ENCODE measurements around the gene NTN5. TPM values are rescaled to one million over a fixed set of nuclear protein-coding genes. Genes with fewer than 3 reads are reported as not detected.
A peak's percentile ranks its signal among the peaks of the same experiment; 100 is the strongest.

The NTN5 gene
- total and polyA plus RNA-seq, 8 donors = 0.12 to 1.8 (median 0.25) TPM; not detected in 1

- WGBS, 2 donors = 59 to 66% methylated on average over 33 of the region's 33 CpGs
- Histone ChIP-seq H3K9me3 (no peaks in the 10 kb centered on the region), H3K4me3 (no peak overlapping the region), H3K27me3 (no peaks in the 10 kb centered on the region), H3K36me3 (no peaks in the 10 kb centered on the region), H3K27ac (no peak overlapping the region), H3K4me1 (peaks cover 6 to 10% (median 8%) of the 10 kb centered on the region in 3 donors)
- peak in 3 of 6 donors; percentile 48 to 71 (median 58) for DNase-seq
- no peak for FAIRE-seq
- TF ChIP-seq, protein P1, sequence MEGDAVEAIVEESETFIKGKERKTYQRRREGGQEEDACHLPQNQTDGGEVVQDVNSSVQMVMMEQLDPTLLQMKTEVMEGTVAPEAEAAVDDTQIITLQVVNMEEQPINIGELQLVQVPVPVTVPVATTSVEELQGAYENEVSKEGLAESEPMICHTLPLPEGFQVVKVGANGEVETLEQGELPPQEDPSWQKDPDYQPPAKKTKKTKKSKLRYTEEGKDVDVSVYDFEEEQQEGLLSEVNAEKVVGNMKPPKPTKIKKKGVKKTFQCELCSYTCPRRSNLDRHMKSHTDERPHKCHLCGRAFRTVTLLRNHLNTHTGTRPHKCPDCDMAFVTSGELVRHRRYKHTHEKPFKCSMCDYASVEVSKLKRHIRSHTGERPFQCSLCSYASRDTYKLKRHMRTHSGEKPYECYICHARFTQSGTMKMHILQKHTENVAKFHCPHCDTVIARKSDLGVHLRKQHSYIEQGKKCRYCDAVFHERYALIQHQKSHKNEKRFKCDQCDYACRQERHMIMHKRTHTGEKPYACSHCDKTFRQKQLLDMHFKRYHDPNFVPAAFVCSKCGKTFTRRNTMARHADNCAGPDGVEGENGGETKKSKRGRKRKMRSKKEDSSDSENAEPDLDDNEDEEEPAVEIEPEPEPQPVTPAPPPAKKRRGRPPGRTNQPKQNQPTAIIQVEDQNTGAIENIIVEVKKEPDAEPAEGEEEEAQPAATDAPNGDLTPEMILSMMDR (IDR thresholded peaks at IDR 0.05) = no peak
- intact Hi-C loops (cut with DNase I) = loop anchor here in 1 of 3 donors (10.0 kb wide), 1 partner anchor 205 kb away; no protein-coding TSS in a partner anchor
- ATAC-seq = no peak
These were observed 33.1 kb downstream of the NTN5 start for GRCh38 chr19:48639483-48640375.

GRCh38 chr19:48638831-48639381 is 33.9 kb downstream of the NTN5 start:
- 75 to 80% methylated on average over 16 of the region's 16 CpGs for WGBS, 2 donors
- TF ChIP-seq, protein P1 (IDR thresholded peaks at IDR 0.05) = no peak
- Histone ChIP-seq H3K27ac (peak overlapping the region in 3 of 4 donors; percentile 49 to 97 (median 90)), H3K4me1 (peaks cover 10 to 16% (median 11%) of the 10 kb centered on the region in 3 donors), H3K4me3 (no peak overlapping the region), H3K9me3 (no peaks in the 10 kb centered on the region), H3K36me3 (no peaks in the 10 kb centered on the region), H3K27me3 (no peaks in the 10 kb centered on the region)
- no peak for FAIRE-seq
- intact Hi-C loops (cut with DNase I) = no loop called here
- DNase-seq = peak in 5 of 6 donors; percentile 53 to 79 (median 64)
- ATAC-seq = no peak

GRCh38 chr19:48637948-48638830 is 34.6 kb downstream of the NTN5 start:
- ATAC-seq (peak; percentile 52 to 62 (median 58)), FAIRE-seq (no peak), DNase-seq (peak; percentile 83 to 95 (median 90))
- Histone ChIP-seq H3K36me3 (no peaks in the 10 kb centered on the region), H3K27ac (peak overlapping the region; percentile 90 to 97 (median 92)), H3K4me1 (peaks cover 17 to 23% (median 18%) of the 10 kb centered on the region in 3 donors), H3K9me3 (no peaks in the 10 kb centered on the region), H3K4me3 (peak overlapping the region in 3 of 4 donors; percentile 30 to 84 (median 75)), H3K27me3 (no peaks in the 10 kb centered on the region)
- TF ChIP-seq, protein P1 (IDR thresholded peaks at IDR 0.05) = no peak
- intact Hi-C loops (cut with DNase I) = no loop called here
- 7 to 8% methylated on average over 27 to 29 of the region's 29 CpGs for WGBS, 2 donors

- H3K4me1 ChIP-seq = peaks cover 18 to 24% (median 21%) of the 10 kb centered on the region in 3 donors
- TF ChIP-seq, protein P1 (IDR thresholded peaks at IDR 0.05) = no peak
- ATAC-seq (peak; percentile 67 to 76 (median 74)), FAIRE-seq (peak; percentile 80), DNase-seq (peak; percentile 95 to 100 (median 99))
- no peaks in the 10 kb centered on the region for H3K27me3 ChIP-seq
- intact Hi-C loops (cut with DNase I) = no loop called here
- 0 to 1% methylated on average over 36 to 38 of the region's 38 CpGs for WGBS, 2 donors
- no peaks in the 10 kb centered on the region for H3K9me3 ChIP-seq
- H3K27ac ChIP-seq = peak overlapping the region; percentile 90 to 97 (median 92)
- peak overlapping the region; percentile 33 to 84 (median 68) for H3K4me3 ChIP-seq
- no peaks in the 10 kb centered on the region for H3K36me3 ChIP-seq
These were observed 35.3 kb downstream of the NTN5 start for GRCh38 chr19:48637449-48637947.
